K562 (cell line): ENCODE measurements around the gene KPNA4. TPM values are rescaled to one million over a fixed set of nuclear protein-coding genes. Genes with fewer than 3 reads are reported as not detected.
A peak's percentile ranks its signal among the peaks of the same experiment; 100 is the strongest.

Experiments
- ATAC-seq: fragments of 200-7000 bp; cut with Tn5 transposase; 3 replicates; pipeline ENCODE4 v1.9.1; 2020; ENCODE audit warnings: moderate library complexity
- BruUV-seq: library from RNA; stranded (reverse); fragments of 400-500 nt; replicated peaks from 2 replicates; lab custom pipeline; 2021; lab: Mats Ljungman, UMichigan
- CTCF ChIA-PET: fragments of 300-600 bp; formaldehyde crosslinking; extraction: SDS; loops from one replicate; lab custom pipeline; 2021; ENCODE audit warnings: low intra/inter-chr PET ratio; lab: Yijun Ruan, JAX
- POLR2A ChIA-PET: fragments of 300-600, 350-650 bp; sonication (Branson Sonifier 250); formaldehyde crosslinking; extraction: SDS; loops from one replicate; lab custom pipeline; 2021; ENCODE audit warnings: antibody characterized with exemption, inconsistent platforms; lab: Yijun Ruan, JAX
- DNase-seq, 4 experiments: peaks; one replicate each; pipeline versions ENCODE4 v3.0.0 to v3.0.0-alpha.2; 2011 to 2018; ENCODE audit warnings: low spot score in 3 of 4, mixed read lengths in 3 of 4; ENCODE audit errors: extremely low read depth in 1 of 4
- FAIRE-seq: peaks from 2 replicates; lab custom pipeline; 2011; peaks lifted over from hg19 to GRCh38; lab: Jason Lieb, UNC
- H2AFZ ChIP-seq: 2 replicates; pipeline ENCODE4 v1.6.0; 2011; ENCODE audit warnings: low read depth, low read length, control low read depth, inconsistent platforms
- H3K27ac ChIP-seq: fragments of 200-600 bp; 3 replicates; pipeline ENCODE4 v1.8.0; 2011; ENCODE audit warnings: low read depth, mild to moderate bottlenecking, control low read depth, inconsistent platforms, low read length, moderate library complexity, mixed read lengths; ENCODE audit errors: extremely low read depth
- H3K27me3 ChIP-seq, 2 experiments: fragments of 300-600 bp in 1 of 2; 2 replicates in 1 of 2; 3 replicates in 1 of 2; pipeline versions ENCODE4 v1.6.0 to v1.8.0; 2011; ENCODE audit warnings: inconsistent platforms in 2 of 2, low read length in 2 of 2, mild to moderate bottlenecking in 1 of 2, mixed read lengths in 1 of 2, moderate library complexity in 1 of 2; ENCODE audit not compliant: control insufficient read depth in 2 of 2, insufficient read depth in 2 of 2
- H3K36me3 ChIP-seq: fragments of 300-600 bp; 3 replicates; pipeline ENCODE4 v1.8.0; 2011; ENCODE audit warnings: mild to moderate bottlenecking, low read length, inconsistent platforms; ENCODE audit not compliant: control insufficient read depth, insufficient read depth
- H3K4me1 ChIP-seq, 2 experiments: fragments of 200-600 bp in 1 of 2; replicated peaks in 1 of 2; 2 replicates in 1 of 2; 3 replicates in 1 of 2; pipeline versions ENCODE4 v1.5.1 to v1.8.0; 2011; ENCODE audit warnings: inconsistent platforms in 2 of 2, low read length in 2 of 2, mild to moderate bottlenecking in 1 of 2, mixed read lengths in 1 of 2, moderate library complexity in 1 of 2; ENCODE audit not compliant: control insufficient read depth in 2 of 2, insufficient read depth in 2 of 2
- H3K4me2 ChIP-seq: 2 replicates; pipeline ENCODE4 v1.6.1; 2011; ENCODE audit warnings: low read length, control low read depth, inconsistent platforms, mixed read lengths; ENCODE audit not compliant: insufficient read depth
- H3K4me3 ChIP-seq: fragments of 200-600 bp; sonication (generic), shearing (Covaris generic); 2 replicates; pipeline ENCODE4 v1.5.1; 2016; ENCODE audit warnings: control low read depth, inconsistent platforms
- H3K79me2 ChIP-seq: fragments of 200-600 bp; 3 replicates; pipeline ENCODE4 v1.8.0; 2011; ENCODE audit warnings: low read length, inconsistent platforms; ENCODE audit not compliant: control insufficient read depth, insufficient read depth
- H3K9ac ChIP-seq, 2 experiments: 2 replicates each; pipeline versions ENCODE4 v1.6.0 to v1.6.1; 2011; ENCODE audit warnings: low read depth in 2 of 2, low read length in 2 of 2, control low read depth in 1 of 2, inconsistent platforms in 1 of 2, mild to moderate bottlenecking in 1 of 2, mixed read lengths in 1 of 2; ENCODE audit not compliant: insufficient read depth in 1 of 2
- H3K9me1 ChIP-seq: one replicate; pipeline ENCODE4 v1.6.0; 2011; ENCODE audit warnings: inconsistent platforms, mild to moderate bottlenecking, low read length, moderate library complexity; ENCODE audit not compliant: control insufficient read depth, insufficient read depth
- H3K9me3 ChIP-seq: replicated peaks from 2 replicates; pipeline ENCODE4 v1.5.1; 2011; ENCODE audit warnings: low read depth, low read length, inconsistent platforms; ENCODE audit not compliant: control insufficient read depth, insufficient read depth
- H4K20me1 ChIP-seq: replicated peaks from 2 replicates; pipeline ENCODE4 v1.6.1; 2011; ENCODE audit warnings: low read length, inconsistent platforms, mixed read lengths; ENCODE audit not compliant: control insufficient read depth, insufficient read depth
- CBFA2T3 ChIP-seq: fragments of 450-650 bp; IDR thresholded peaks from 2 replicates; pipeline ENCODE4 v1.6.1; 2017
- E2F5 ChIP-seq: sonication (generic); formaldehyde crosslinking; IDR thresholded peaks from 2 replicates; pipeline ENCODE4 v1.8.0; 2022; ENCODE audit warnings: mild to moderate bottlenecking, missing genetic modification reagents
- GTF2B ChIP-seq: IDR thresholded peaks from 2 replicates; pipeline ENCODE4 v1.6.1; 2011; ENCODE audit not compliant: insufficient read length; ENCODE audit errors: extremely low read depth
- KDM2B ChIP-seq: fragments of 250-450 bp; sonication (Bioruptor Pico); IDR thresholded peaks from 2 replicates; pipeline ENCODE4 v1.8.0; 2021; ENCODE audit warnings: mild to moderate bottlenecking, moderate library complexity
- MED1 ChIP-seq: sonication (generic); formaldehyde crosslinking; IDR thresholded peaks from 2 replicates; pipeline ENCODE4 v1.8.1; 2023; ENCODE audit warnings: missing genetic modification reagents, borderline replicate concordance
- NFIX ChIP-seq: fragments of 250-450 bp; sonication (Bioruptor Pico); IDR thresholded peaks from 2 replicates; pipeline ENCODE4 v1.4.0; 2020; ENCODE audit warnings: low read depth, mild to moderate bottlenecking, moderate library complexity
- RBM39 ChIP-seq: fragments of 200-400 bp; formaldehyde crosslinking; optimal IDR thresholded peaks from 2 replicates; pipeline ENCODE3; 2018; ENCODE audit warnings: low read depth, low read length
- SUPT5H ChIP-seq: fragments of 450-650 bp; IDR thresholded peaks from 2 replicates; pipeline ENCODE4 v1.6.1; 2016
- ZBTB8A ChIP-seq: fragments of 450-650 bp; IDR thresholded peaks from 2 replicates; pipeline ENCODE4 v1.6.1; 2018; ENCODE audit warnings: mild to moderate bottlenecking, moderate library complexity; ENCODE audit not compliant: partially characterized antibody
- ZC3H8 ChIP-seq: fragments of 450-650 bp; IDR thresholded peaks from 2 replicates; pipeline ENCODE4 v1.6.1; 2017
- ZNF518B ChIP-seq: fragments of 250-450 bp; sonication (Bioruptor Pico); IDR thresholded peaks from 2 replicates; pipeline ENCODE4 v1.5.0; 2021; ENCODE audit warnings: mild to moderate bottlenecking, moderate library complexity
- WGBS: fragments of 100-300 bp; shearing (Covaris generic); methylation state at CpG from one replicate; pipeline ENCODE4 v1.1.6; 2016; ENCODE audit warnings: low coverage, mixed read lengths; ENCODE audit not compliant: insufficient coverage; ENCODE audit errors: missing lambda C conversion rate; 5-methylcytosine and 5-hydroxymethylcytosine counted together
- in situ Hi-C: fragments of 300-500 bp; cut with MboI; formaldehyde crosslinking; loops from 4 replicates; pipeline ENCODE4 v1.15.0; 2018; ENCODE audit warnings: inconsistent platforms, mixed read lengths
- intact Hi-C: fragments of 100-400 bp; cut with micrococcal nuclease; formaldehyde crosslinking; loops from 2 replicates; pipeline ENCODE4 v1.14.2; 2022
- polyA plus RNA-seq, 8 experiments: library from polyadenylated mRNA; depleted of rRNA in 4 of 8; stranded (reverse) in 5 of 8; unstranded in 3 of 8; fragments of >200 nt; fragmentation: Nextera tagmentation in 2 of 8; fragmentation: Illumina TruSeq in 1 of 8; extraction: Ambion mirVana in 2 of 8; extraction: Trizol in 1 of 8; gene quantifications; 2 replicates each; pipeline versions ENCODE4 v1.2.1 to v1.2.3, GENCODE V29; 2011 to 2014; ENCODE audit warnings: inconsistent platforms in 1 of 8, missing spikeins in 1 of 8
- total RNA-seq, 7 experiments: library from RNA; depleted of rRNA in 6 of 7; stranded (reverse); fragments of >200 nt in 6 of 7; fragmentation: Illumina TruSeq in 2 of 7; extraction: Trizol in 2 of 7; gene quantifications; 2 replicates each; pipeline versions ENCODE4 v1.2.1 to v1.2.3, GENCODE V29; 2011 to 2021; ENCODE audit warnings: low replicate concordance in 1 of 7

KPNA4 gene
- total and polyA plus RNA-seq, 9 of the 15 experiments (the other 6 are each of a cell fraction or from before 2014, with no cell fraction given): 13.9 to 66.6 (median 34.5) TPM

- TF ChIP-seq ZNF518B (CRISPR knock-in tag) (no peak), ZBTB8A (no peak), NFIX (CRISPR knock-in tag) (no peak), RBM39 (no peak), CBFA2T3 (peak; percentile 62), KDM2B (no peak)
Observed at GRCh38 chr3:160458151-160458550, 107.2 kb downstream of the KPNA4 start (continued).

GRCh38 chr3:160455846-160456245 is 109.5 kb downstream of the KPNA4 start:
- H3K79me2 ChIP-seq: peaks cover 3% of the 10 kb centered on the region
- FAIRE-seq (no peak), DNase-seq (no peak), ATAC-seq (no peak)
- H3K27ac ChIP-seq: no peak overlapping the region
- H4K20me1 ChIP-seq: no peaks in the 10 kb centered on the region
- intact Hi-C loops: no loop called here
- H3K4me2 ChIP-seq: no peak overlapping the region
- peaks cover 19 to 35% of the 10 kb centered on the region in 2 experiments for H3K4me1 ChIP-seq
- H3K9ac ChIP-seq: no peak overlapping the region
- in situ Hi-C loops: loop anchor here (25.0 kb wide), 1 partner anchor 569 kb away; no protein-coding TSS in a partner anchor
- BruUV-seq: no TSS peak
- H3K27me3 ChIP-seq: no peaks in the 10 kb centered on the region
- H3K36me3 ChIP-seq: no peaks in the 10 kb centered on the region
- WGBS: 62% methylated on average over 3 of the region's 3 CpGs
- no peak overlapping the region for H2AFZ ChIP-seq
- no peaks in the 10 kb centered on the region for H3K9me1 ChIP-seq
- no peak overlapping the region for H3K4me3 ChIP-seq
- no peaks in the 10 kb centered on the region for H3K9me3 ChIP-seq
- POLR2A ChIA-PET: interaction anchor here (0.6 to 1.8 kb wide), 4 partner anchors 20 to 1085 kb away, joined by 3 to 5 read pairs (median 4); no protein-coding TSS in a partner anchor
- CTCF ChIA-PET: no interaction called here
- TF ChIP-seq SUPT5H (no peak), E2F5 (no peak), GTF2B (no peak), ZC3H8 (no peak), MED1 (CRISPR knock-in tag) (no peak)
